Measurements from ENCODE around the gene OPALIN.

- TF ChIP-seq REST (IDR thresholded peaks at IDR 0.05; ENCODE audit: low read depth, low read length): no peak
- TF ChIP-seq CHD2 (IDR thresholded peaks at IDR 0.05; ENCODE audit: low read length, partially characterized antibody): no peak
- no peak for TF ChIP-seq CTCF (IDR thresholded peaks at IDR 0.05)
- no peak for TF ChIP-seq POLR2AphosphoS5 (IDR thresholded peaks at IDR 0.05; ENCODE audit: low read depth, low read length)
- TF ChIP-seq USF1 (IDR thresholded peaks at IDR 0.05; ENCODE audit: borderline replicate concordance, low read depth): no peak
- TF ChIP-seq FOXM1 (IDR thresholded peaks at IDR 0.05; ENCODE audit: low read depth): no peak
- TF ChIP-seq SMC3 (IDR thresholded peaks at IDR 0.05; ENCODE audit: low read depth, low read length): no peak
Measured at GRCh38 chr10:96317067-96317833, 41.6 kb downstream of the OPALIN start.
